ENCODE data around the gene ZNF598.

The ZNF598 gene

GRCh38 chr16:1980030-1980769 is 29.4 kb downstream of the ZNF598 start:
- H3K79me2 ChIP-seq (ENCODE audit: control insufficient read depth, low read length) = peaks cover 10% of the 10 kb centered on the region
- no peaks in the 10 kb centered on the region for H3K9me2 ChIP-seq (replicated peaks; ENCODE audit: control insufficient read depth, low read length)
- no peak for TF ChIP-seq EZH2phosphoT487 (IDR thresholded peaks at IDR 0.05; ENCODE audit: borderline replicate concordance, low read length)
- no peak for TF ChIP-seq CTCF (IDR thresholded peaks at IDR 0.05; ENCODE audit: low read depth, low read length, poor library complexity, severe bottlenecking)
- H3K36me3 ChIP-seq (ENCODE audit: control insufficient read depth, low read length) = peaks cover 46% of the 10 kb centered on the region
- H3K27me3 ChIP-seq (ENCODE audit: control insufficient read depth, low read length) = peaks cover 37% of the 10 kb centered on the region
- H3K4me3 ChIP-seq (ENCODE audit: low read length) = no peak overlapping the region
- no peak overlapping the region for H3K4me2 ChIP-seq (ENCODE audit: low read length)
- no peak overlapping the region for H3K27ac ChIP-seq (ENCODE audit: low read depth, low read length)
- H4K20me1 ChIP-seq (ENCODE audit: control insufficient read depth, insufficient read depth, low read depth, low read length) = no peaks in the 10 kb centered on the region
- H3K9me3 ChIP-seq (ENCODE audit: control insufficient read depth, insufficient read depth, low read length) = no peaks in the 10 kb centered on the region
- H3F3A ChIP-seq (ENCODE audit: control insufficient read depth, insufficient read depth) = peaks cover 8% of the 10 kb centered on the region
- peaks cover 21% of the 10 kb centered on the region for H3K4me1 ChIP-seq (ENCODE audit: control insufficient read depth, low read length)

GRCh38 chr16:1979271-1980029 is 30.2 kb downstream of the ZNF598 start:
- H3K4me3 ChIP-seq (ENCODE audit: low read length) = no peak overlapping the region

GRCh38 chr16:1978476-1979120 is 31.0 kb downstream of the ZNF598 start:
- H3K27ac ChIP-seq (ENCODE audit: low read depth, low read length) = no peak overlapping the region
- TF ChIP-seq CTCF (IDR thresholded peaks at IDR 0.05; ENCODE audit: low read depth, low read length, poor library complexity, severe bottlenecking) (no peak), EZH2phosphoT487 (IDR thresholded peaks at IDR 0.05; ENCODE audit: borderline replicate concordance, low read length) (no peak)
- no peak overlapping the region for H3K4me3 ChIP-seq (ENCODE audit: low read length)
- no peaks in the 10 kb centered on the region for H3K9me2 ChIP-seq (replicated peaks; ENCODE audit: control insufficient read depth, low read length)
- peaks cover 8% of the 10 kb centered on the region for H3F3A ChIP-seq (ENCODE audit: control insufficient read depth, insufficient read depth)
- H3K9me3 ChIP-seq (ENCODE audit: control insufficient read depth, insufficient read depth, low read length) = no peaks in the 10 kb centered on the region
- H3K27me3 ChIP-seq (ENCODE audit: control insufficient read depth, low read length) = peaks cover 36% of the 10 kb centered on the region
- H3K4me2 ChIP-seq (ENCODE audit: low read length) = no peak overlapping the region
- peaks cover 54% of the 10 kb centered on the region for H3K36me3 ChIP-seq (ENCODE audit: control insufficient read depth, low read length)
- H3K4me1 ChIP-seq (ENCODE audit: control insufficient read depth, low read length) = peaks cover 13% of the 10 kb centered on the region
- peaks cover 11% of the 10 kb centered on the region for H3K79me2 ChIP-seq (ENCODE audit: control insufficient read depth, low read length)
- no peaks in the 10 kb centered on the region for H4K20me1 ChIP-seq (ENCODE audit: control insufficient read depth, insufficient read depth, low read depth, low read length)

More at GRCh38 chr16:1979271-1980029, 30.2 kb downstream of the ZNF598 start:
- Histone ChIP-seq H3K27ac (ENCODE audit: low read depth, low read length) (no peak overlapping the region), H3F3A (ENCODE audit: control insufficient read depth, insufficient read depth) (peaks cover 8% of the 10 kb centered on the region), H3K9me2 (replicated peaks; ENCODE audit: control insufficient read depth, low read length) (no peaks in the 10 kb centered on the region), H3K4me1 (ENCODE audit: control insufficient read depth, low read length) (peaks cover 14% of the 10 kb centered on the region), H4K20me1 (ENCODE audit: control insufficient read depth, insufficient read depth, low read depth, low read length) (no peaks in the 10 kb centered on the region), H3K27me3 (ENCODE audit: control insufficient read depth, low read length) (peaks cover 37% of the 10 kb centered on the region), H3K36me3 (ENCODE audit: control insufficient read depth, low read length) (peaks cover 49% of the 10 kb centered on the region), H3K9me3 (ENCODE audit: control insufficient read depth, insufficient read depth, low read length) (no peaks in the 10 kb centered on the region), H3K79me2 (ENCODE audit: control insufficient read depth, low read length) (peaks cover 5% of the 10 kb centered on the region), H3K4me2 (ENCODE audit: low read length) (no peak overlapping the region)
- no peak for TF ChIP-seq CTCF (IDR thresholded peaks at IDR 0.05; ENCODE audit: low read depth, low read length, poor library complexity, severe bottlenecking)
